ENCODE data around the gene CACNG6.

DNA sequence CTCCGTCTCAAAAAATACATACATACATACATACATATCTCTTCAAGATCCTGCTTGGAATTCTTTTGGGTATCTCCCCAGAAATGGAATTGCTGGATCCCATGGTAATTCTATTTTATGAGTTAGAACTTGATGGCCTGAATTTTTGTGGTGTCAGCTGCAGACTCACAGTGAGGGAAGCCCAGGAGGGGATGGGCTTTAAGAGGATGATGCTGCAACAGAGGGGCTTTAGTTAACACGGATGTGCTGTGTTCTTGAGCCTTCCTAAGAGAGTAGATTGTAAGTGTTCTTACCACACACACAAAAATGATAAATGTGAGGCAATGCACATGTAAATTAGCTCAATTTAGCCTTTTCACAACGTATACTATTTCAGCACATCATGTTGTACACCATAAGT is 31.8 kb downstream of the CACNG6 start:
- TF ChIP-seq, protein P1, sequence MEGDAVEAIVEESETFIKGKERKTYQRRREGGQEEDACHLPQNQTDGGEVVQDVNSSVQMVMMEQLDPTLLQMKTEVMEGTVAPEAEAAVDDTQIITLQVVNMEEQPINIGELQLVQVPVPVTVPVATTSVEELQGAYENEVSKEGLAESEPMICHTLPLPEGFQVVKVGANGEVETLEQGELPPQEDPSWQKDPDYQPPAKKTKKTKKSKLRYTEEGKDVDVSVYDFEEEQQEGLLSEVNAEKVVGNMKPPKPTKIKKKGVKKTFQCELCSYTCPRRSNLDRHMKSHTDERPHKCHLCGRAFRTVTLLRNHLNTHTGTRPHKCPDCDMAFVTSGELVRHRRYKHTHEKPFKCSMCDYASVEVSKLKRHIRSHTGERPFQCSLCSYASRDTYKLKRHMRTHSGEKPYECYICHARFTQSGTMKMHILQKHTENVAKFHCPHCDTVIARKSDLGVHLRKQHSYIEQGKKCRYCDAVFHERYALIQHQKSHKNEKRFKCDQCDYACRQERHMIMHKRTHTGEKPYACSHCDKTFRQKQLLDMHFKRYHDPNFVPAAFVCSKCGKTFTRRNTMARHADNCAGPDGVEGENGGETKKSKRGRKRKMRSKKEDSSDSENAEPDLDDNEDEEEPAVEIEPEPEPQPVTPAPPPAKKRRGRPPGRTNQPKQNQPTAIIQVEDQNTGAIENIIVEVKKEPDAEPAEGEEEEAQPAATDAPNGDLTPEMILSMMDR (conservative IDR thresholded peaks at IDR 0.05; ENCODE audit: low read depth, low read length), result no peak
- no peak for TF ChIP-seq EZH2 (IDR thresholded peaks at IDR 0.05; ENCODE audit: low read length, unreplicated experiment)
